ENCODE results near the gene SGO2. TPM values are rescaled to one million over a fixed set of nuclear protein-coding genes. Genes with fewer than 3 reads are reported as not detected.
"Not testable (repeated sequence)": the region's sequence is repeated elsewhere in the genome, so short reads cannot be mapped to it uniquely, and the experiment has no call there.

SGO2 gene
- total and polyA plus RNA-seq, 2 donors, result 1.7 to 18.0 TPM

GRCh38 chr2:200627110-200627770 lies 101.2 kb downstream of the SGO2 start:
- Histone ChIP-seq H3K27ac (ENCODE audit: low read depth) (no peak overlapping the region), H3K36me3 (ENCODE audit: insufficient read depth) (no peaks in the 10 kb centered on the region), H3K4me1 (ENCODE audit: insufficient read depth) (no peaks in the 10 kb centered on the region), H3K4me3 (ENCODE audit: low read depth, low read length) (no peak overlapping the region)
- DNase-seq (ENCODE audit: extremely low spot score), result no peak
- 69% methylated on average over 4 of the region's 4 CpGs for WGBS

GRCh38 chr2:200628461-200628860 lies 102.5 kb downstream of the SGO2 start:
- H3K27ac ChIP-seq (ENCODE audit: low read depth); H3K36me3 ChIP-seq (ENCODE audit: insufficient read depth); H3K4me1 ChIP-seq (ENCODE audit: insufficient read depth); DNase-seq (ENCODE audit: extremely low spot score); H3K4me3 ChIP-seq (ENCODE audit: low read depth, low read length): not testable (repeated sequence)
- WGBS, result 76% methylated on average over 4 of the region's 4 CpGs

GRCh38 chr2:200631287-200631686 lies 105.3 kb downstream of the SGO2 start:
- Histone ChIP-seq H3K27ac (ENCODE audit: low read depth) (no peak overlapping the region), H3K4me1 (ENCODE audit: insufficient read depth) (no peaks in the 10 kb centered on the region), H3K4me3 (ENCODE audit: low read depth, low read length) (no peak overlapping the region), H3K36me3 (ENCODE audit: insufficient read depth) (peaks cover 3% of the 10 kb centered on the region)
- 55% methylated on average over 1 of the region's 1 CpG for WGBS
- DNase-seq (ENCODE audit: extremely low spot score), result no peak

Other genes starting within 250 kb of the SGO2 start
- 128 TPM for gene SPATS2L, start 219.5 kb upstream of the SGO2 start, total RNA-seq
- 57.7 TPM for gene SPATS2L, start 219.5 kb upstream of the SGO2 start, polyA plus RNA-seq
- 20.3 TPM for gene KCTD18, start 16.1 kb upstream of the SGO2 start, total RNA-seq
- 20.5 TPM for gene KCTD18, start 16.1 kb upstream of the SGO2 start, polyA plus RNA-seq
- gene AOX1, start 59.8 kb downstream of the SGO2 start, total RNA-seq, result 6.0 TPM
- gene AOX1, start 59.8 kb downstream of the SGO2 start, polyA plus RNA-seq, result 140 TPM